Measurements from ENCODE around the gene GAS7. TPM values are rescaled to one million over a fixed set of nuclear protein-coding genes. Genes with fewer than 3 reads are reported as not detected.

The GAS7 gene
- total RNA-seq, 1 experiment from 2014 or later: 4.1 TPM

DNA sequence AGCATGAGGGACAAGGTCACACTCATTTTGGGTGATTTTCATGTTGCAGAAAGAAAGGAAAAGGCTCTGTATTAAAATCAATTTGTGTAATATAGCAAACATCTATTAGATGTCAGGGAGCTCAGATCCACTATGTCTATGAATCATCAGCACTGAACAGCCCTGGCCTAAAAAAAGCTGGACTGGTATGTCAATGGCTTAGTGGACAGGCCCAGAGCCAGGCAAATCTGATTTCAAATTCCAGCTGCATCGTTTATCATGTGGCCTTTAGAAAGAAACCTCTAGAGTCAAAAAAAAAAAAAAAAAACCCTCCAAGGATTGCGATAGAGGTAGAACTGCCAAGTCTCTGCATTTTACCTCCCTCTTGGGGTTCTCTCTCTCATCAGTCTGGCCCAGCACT, 5.4 kb downstream of the GAS7 start:
- Histone ChIP-seq H3K36me3 (ENCODE audit: control insufficient read depth in 1 of 2, insufficient read depth in 2 of 2, low read length in 2 of 2) (no peaks in the 10 kb centered on the region), H3K9me2 (ENCODE audit: insufficient read depth) (no peaks in the 10 kb centered on the region), H2AFZ (ENCODE audit: low read depth, low read length, poor library complexity, severe bottlenecking) (no peak overlapping the region), H3K27ac (ENCODE audit: low read depth, low read length) (no peak overlapping the region), H3K9ac (ENCODE audit: low read length) (no peak overlapping the region), H4K20me1 (ENCODE audit: insufficient read depth) (no peaks in the 10 kb centered on the region), H3K79me2 (ENCODE audit: insufficient read depth, low read length) (no peaks in the 10 kb centered on the region), H3K4me2 (ENCODE audit: low read length) (no peak overlapping the region), H3K4me3 (replicated peaks in 1 of 2; ENCODE audit: low read depth in 1 of 2, low read length in 2 of 2) (no peak overlapping the region), H3K9me3 (ENCODE audit: control insufficient read depth in 1 of 2, insufficient read depth in 1 of 2, low read depth in 1 of 2, low read length in 2 of 2) (no peaks in the 10 kb centered on the region), H3K4me1 (ENCODE audit: control insufficient read depth in 1 of 2, insufficient read depth in 2 of 2, low read length in 2 of 2) (no peaks in the 10 kb centered on the region), H3K27me3 (ENCODE audit: insufficient read depth, low read length) (no peaks in the 10 kb centered on the region; the same call in 1 of the 2 replicates)
- ChIA-PET RAD21 (ENCODE audit: low non-redundant PET in 1 of 2, low total read pairs in 2 of 2, uncharacterized antibody in 2 of 2, unreplicated experiment in 2 of 2) (no interaction called here), CTCF (no interaction called here), POLR2A (no interaction called here)
- ATAC-seq (no peak), DNase-seq (ENCODE audit: low read depth, low spot score) (no peak)
- TF ChIP-seq SIN3A (IDR thresholded peaks at IDR 0.05; ENCODE audit: low read depth) (no peak), FOSL1 (IDR thresholded peaks at IDR 0.05; ENCODE audit: low read depth) (no peak), POLR2AphosphoS5 (IDR thresholded peaks at IDR 0.05; ENCODE audit: low read depth, low read length) (no peak), JUND (IDR thresholded peaks at IDR 0.05) (no peak), CBX3 (IDR thresholded peaks at IDR 0.05; ENCODE audit: low read depth) (no peak), RAD21 (IDR thresholded peaks at IDR 0.05; ENCODE audit: low read depth) (no peak), ELF1 (IDR thresholded peaks at IDR 0.05; ENCODE audit: borderline replicate concordance, low read depth) (no peak), YY1 (IDR thresholded peaks at IDR 0.05; ENCODE audit: extremely low read depth, insufficient replicate concordance, low read depth, low read length) (no peak), ZFX (IDR thresholded peaks at IDR 0.05) (no peak), POLR2A (IDR thresholded peaks at IDR 0.05; ENCODE audit: borderline replicate concordance, extremely low read depth, insufficient read depth, insufficient read length) (no peak), TCF7L2 (IDR thresholded peaks at IDR 0.05; ENCODE audit: borderline replicate concordance, extremely low read depth, insufficient read depth, insufficient read length) (no peak), CEBPB (IDR thresholded peaks at IDR 0.05; ENCODE audit: low read depth) (no peak), EZH2 (IDR thresholded peaks at IDR 0.05) (no peak), EGR1 (IDR thresholded peaks at IDR 0.05; ENCODE audit: low read depth) (no peak)
- TF ChIP-seq, protein P1, sequence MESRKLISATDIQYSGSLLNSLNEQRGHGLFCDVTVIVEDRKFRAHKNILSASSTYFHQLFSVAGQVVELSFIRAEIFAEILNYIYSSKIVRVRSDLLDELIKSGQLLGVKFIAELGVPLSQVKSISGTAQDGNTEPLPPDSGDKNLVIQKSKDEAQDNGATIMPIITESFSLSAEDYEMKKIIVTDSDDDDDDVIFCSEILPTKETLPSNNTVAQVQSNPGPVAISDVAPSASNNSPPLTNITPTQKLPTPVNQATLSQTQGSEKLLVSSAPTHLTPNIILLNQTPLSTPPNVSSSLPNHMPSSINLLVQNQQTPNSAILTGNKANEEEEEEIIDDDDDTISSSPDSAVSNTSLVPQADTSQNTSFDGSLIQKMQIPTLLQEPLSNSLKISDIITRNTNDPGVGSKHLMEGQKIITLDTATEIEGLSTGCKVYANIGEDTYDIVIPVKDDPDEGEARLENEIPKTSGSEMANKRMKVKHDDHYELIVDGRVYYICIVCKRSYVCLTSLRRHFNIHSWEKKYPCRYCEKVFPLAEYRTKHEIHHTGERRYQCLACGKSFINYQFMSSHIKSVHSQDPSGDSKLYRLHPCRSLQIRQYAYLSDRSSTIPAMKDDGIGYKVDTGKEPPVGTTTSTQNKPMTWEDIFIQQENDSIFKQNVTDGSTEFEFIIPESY (IDR thresholded peaks at IDR 0.05; ENCODE audit: extremely low read depth, insufficient replicate concordance, low read length): no peak
- TF ChIP-seq, protein P2, sequence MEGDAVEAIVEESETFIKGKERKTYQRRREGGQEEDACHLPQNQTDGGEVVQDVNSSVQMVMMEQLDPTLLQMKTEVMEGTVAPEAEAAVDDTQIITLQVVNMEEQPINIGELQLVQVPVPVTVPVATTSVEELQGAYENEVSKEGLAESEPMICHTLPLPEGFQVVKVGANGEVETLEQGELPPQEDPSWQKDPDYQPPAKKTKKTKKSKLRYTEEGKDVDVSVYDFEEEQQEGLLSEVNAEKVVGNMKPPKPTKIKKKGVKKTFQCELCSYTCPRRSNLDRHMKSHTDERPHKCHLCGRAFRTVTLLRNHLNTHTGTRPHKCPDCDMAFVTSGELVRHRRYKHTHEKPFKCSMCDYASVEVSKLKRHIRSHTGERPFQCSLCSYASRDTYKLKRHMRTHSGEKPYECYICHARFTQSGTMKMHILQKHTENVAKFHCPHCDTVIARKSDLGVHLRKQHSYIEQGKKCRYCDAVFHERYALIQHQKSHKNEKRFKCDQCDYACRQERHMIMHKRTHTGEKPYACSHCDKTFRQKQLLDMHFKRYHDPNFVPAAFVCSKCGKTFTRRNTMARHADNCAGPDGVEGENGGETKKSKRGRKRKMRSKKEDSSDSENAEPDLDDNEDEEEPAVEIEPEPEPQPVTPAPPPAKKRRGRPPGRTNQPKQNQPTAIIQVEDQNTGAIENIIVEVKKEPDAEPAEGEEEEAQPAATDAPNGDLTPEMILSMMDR (IDR thresholded peaks at IDR 0.05 in 2 of 3, conservative IDR thresholded peaks at IDR 0.05 in 1 of 3; ENCODE audit: borderline replicate concordance in 1 of 3, insufficient read depth in 1 of 3, low read depth in 2 of 3, low read length in 2 of 3): no peak
- TF ChIP-seq, protein P3, sequence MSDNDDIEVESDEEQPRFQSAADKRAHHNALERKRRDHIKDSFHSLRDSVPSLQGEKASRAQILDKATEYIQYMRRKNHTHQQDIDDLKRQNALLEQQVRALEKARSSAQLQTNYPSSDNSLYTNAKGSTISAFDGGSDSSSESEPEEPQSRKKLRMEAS (IDR thresholded peaks at IDR 0.05): no peak
- intact Hi-C loops (cut with micrococcal nuclease): no loop called here
- BruUV-seq (replicated peaks): no TSS peak

All from HCT116 (cell line).